Activated CD4-positive, CD25-positive, alpha-beta regulatory T cell treated with anti-CD3 and anti-CD28 coated beads, Interleukin-2, amount 50 U/mL, for 24 hours (primary cell): Measurements from ENCODE around the gene NSUN7.

ENCODE experiments used
- ATAC-seq, 2 donors: fragments of 150-1000 bp; cut with Tn5 transposase; one replicate each; pipeline ENCODE4 v1.10.0; 2021; ENCODE audit warnings: mild to moderate bottlenecking in 1 of 2, moderate library complexity in 1 of 2

The NSUN7 gene

DNA sequence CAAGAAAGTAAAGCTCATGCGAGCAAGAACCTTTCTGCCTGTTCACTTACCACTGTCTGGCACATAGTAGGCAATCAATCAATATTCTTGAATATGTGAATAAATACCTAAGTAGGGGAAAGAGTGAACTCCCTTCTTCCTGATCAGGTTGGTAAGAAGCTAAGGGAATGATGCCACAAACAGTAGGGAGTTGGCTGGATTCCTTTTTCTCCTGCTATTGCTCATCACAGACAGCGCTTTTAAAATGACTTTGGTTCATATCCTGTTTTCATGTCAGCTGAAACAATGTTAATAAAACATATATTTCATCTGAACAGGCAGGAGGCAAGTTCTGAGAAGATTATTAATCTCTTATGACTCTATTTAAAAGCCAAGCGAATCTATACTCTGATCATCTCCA, 99.2 kb downstream of the NSUN7 start:
- no peak for ATAC-seq

GRCh38 chr4:40850496-40850895, 100.7 kb downstream of the NSUN7 start:
- ATAC-seq = no peak

DNA sequence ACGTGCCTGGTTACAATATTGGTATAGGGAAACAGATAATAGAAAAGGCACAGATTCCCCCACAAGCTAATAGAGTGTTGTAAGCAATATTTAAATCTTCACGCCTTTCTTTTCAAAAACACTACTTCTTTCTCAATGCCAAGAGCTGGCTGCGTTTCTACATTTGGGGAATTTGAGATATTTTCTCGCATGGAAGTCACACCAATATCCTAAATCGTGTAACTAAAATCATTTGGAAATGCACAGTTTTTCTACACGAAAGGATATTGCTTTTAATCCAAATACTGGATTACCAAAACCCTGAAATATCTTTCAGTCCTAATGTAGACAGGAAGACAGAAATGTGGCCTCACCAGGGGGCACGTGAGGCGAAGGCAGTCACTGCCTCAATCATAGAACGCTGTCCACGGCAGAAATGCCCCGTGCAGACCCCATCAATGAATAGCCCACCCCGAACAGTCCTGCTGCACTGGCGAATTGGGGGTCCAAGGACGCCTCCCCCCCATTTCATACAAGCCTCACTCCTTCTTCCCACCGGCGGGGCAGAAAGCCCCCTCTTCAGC, 106.6 kb downstream of the NSUN7 start:
- no peak for ATAC-seq

DNA sequence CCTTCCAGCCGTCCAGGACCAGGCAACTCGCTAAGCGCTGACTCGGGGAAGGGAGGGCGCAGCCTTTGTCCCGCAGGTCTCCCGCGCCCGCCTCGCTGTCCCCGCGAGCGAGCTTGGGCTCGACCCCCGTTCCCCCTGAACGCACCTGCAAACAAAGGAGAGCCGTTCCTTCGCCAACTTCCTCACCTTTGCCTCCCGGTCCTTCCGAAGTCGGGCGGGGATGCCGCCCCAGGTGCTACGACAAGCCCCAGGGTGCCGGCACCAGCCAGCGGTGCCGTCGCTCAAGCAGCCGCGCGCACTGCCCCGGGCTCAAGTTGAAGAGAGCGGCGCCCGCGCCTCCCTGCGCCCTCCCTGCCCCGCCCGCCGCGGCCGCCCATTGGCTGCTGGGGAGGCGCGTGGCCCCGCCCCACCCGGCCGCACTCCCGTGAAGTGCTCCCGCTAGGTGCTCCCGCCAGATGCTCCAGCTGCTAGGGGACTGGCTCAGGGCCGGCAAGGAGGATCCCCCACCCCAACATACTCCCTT, 107.1 kb downstream of the NSUN7 start:
- peak; percentile 90 to 92 for ATAC-seq

DNA sequence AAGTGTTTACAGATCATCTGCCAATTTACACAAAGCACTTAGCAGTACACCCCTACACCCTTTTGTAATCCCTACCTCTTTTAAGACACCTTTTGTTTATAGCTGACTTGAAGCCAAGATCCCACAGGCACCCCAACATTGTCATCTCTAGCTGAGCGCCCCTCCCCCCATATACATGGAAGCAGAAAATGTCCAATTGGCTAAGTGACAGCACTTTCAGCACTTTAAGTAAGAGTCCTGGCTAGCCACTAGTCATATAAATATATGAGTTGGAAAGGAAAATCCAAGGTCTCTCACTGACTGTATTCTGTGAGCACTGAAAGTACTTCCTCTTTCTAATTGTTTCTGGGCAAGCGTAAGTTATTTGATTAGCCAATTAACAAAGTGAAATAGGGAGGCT, 108.2 kb downstream of the NSUN7 start:
- ATAC-seq = no peak

GRCh38 chr4:40858962-40859361, 109.2 kb downstream of the NSUN7 start:
- ATAC-seq = no peak
